ENCODE measurements around the gene IPO13.

IPO13 gene

GRCh38 chr1:44015206-44015605 lies 68.5 kb downstream of the IPO13 start:
- DNase-seq (ENCODE audit: extremely low spot score) = no peak
- CTCF ChIA-PET = interaction anchor here (0.6 to 2.9 kb wide), 7 partner anchors 9 to 42 kb away, joined by 3 to 19 read pairs (median 7); partner anchors contain the start of gene SLC6A9
- POLR2A ChIA-PET = no interaction called here
- TF ChIP-seq, protein P1, sequence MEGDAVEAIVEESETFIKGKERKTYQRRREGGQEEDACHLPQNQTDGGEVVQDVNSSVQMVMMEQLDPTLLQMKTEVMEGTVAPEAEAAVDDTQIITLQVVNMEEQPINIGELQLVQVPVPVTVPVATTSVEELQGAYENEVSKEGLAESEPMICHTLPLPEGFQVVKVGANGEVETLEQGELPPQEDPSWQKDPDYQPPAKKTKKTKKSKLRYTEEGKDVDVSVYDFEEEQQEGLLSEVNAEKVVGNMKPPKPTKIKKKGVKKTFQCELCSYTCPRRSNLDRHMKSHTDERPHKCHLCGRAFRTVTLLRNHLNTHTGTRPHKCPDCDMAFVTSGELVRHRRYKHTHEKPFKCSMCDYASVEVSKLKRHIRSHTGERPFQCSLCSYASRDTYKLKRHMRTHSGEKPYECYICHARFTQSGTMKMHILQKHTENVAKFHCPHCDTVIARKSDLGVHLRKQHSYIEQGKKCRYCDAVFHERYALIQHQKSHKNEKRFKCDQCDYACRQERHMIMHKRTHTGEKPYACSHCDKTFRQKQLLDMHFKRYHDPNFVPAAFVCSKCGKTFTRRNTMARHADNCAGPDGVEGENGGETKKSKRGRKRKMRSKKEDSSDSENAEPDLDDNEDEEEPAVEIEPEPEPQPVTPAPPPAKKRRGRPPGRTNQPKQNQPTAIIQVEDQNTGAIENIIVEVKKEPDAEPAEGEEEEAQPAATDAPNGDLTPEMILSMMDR (IDR thresholded peaks at IDR 0.05; ENCODE audit: control extremely low read depth, extremely low read depth, low read depth, missing control alignments) = no peak

DNA sequence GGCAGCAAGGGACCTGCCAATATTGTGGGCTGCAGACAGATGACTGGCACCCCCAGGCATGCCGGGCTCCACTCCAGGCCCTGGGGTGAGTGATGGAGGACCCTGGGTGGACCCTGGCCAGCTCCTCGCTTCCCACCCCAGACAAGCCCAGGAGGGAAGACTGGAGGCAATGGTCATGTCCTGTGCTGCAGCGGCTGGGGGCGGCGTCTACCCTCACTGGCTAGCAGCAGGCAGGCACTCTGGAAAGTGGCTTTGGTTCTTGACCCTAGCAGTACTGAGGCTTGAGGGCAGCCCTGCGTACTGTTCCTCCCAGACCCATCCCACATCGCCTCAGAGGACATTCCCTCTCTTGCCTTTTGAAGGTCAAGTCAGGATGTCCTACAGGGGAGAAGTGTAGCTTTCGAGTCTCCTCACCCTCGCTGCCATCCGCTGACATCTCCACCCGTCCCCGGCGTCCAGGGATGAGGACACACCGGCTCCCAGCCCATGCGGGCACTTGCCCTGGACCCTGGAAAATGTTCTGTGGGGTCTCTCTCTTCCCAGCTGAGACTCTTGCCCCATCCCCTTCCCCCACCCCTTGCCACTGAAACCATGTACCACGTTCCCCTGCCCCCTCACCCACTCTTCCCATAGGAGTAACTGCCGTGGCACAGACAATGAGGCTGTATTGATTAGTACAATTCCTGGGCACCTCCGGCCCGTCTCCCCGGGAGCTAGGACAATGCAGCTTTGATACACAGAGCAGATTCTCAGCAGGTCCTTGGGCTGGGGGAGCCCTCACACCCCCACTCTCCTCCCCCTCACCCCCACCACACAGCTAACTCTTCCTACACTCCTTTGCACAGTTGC lies 69.5 kb downstream of the IPO13 start:
- ChIA-PET CTCF (interaction anchor here (0.8 to 2.4 kb wide), 5 partner anchors 10 to 41 kb away, joined by 3 to 9 read pairs (median 3); no protein-coding TSS in a partner anchor), POLR2A (interaction anchor here (1.1 kb wide), 1 partner anchor 576 kb away, joined by 3 read pairs; no protein-coding TSS in a partner anchor)
- DNase-seq (ENCODE audit: extremely low spot score) = no peak
- TF ChIP-seq, protein P1 (IDR thresholded peaks at IDR 0.05; ENCODE audit: control extremely low read depth, extremely low read depth, low read depth, missing control alignments) = no peak

DNA sequence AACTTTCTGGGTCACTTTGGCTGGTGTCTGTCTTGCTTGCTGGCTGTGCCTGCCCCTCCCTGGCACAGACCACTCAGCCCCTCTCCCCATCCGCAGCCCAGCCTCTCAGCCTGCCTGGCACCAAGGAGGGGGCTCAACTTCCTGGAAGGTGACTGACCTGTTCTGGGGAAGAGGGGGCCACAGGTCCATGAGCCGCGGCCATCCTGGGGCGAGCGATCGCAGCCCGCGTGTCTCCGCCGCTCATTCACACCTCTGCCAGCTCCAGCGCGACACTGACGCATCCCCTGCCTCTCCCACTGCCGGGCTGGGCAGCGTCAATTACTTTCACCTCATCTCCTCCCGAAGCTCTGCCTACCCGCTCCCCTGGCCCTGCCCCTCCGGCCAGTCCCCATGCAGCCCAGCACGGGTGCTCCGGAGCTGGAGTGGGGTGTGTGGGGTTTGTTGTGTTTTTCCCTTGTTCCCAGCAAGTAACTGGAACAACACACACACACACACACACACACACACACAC lies 70.2 kb downstream of the IPO13 start:
- ChIA-PET CTCF (interaction anchor here (0.8 to 6.6 kb wide), 4 partner anchors 11 to 20 kb away, joined by 3 to 42 read pairs (median 4); no protein-coding TSS in a partner anchor), POLR2A (interaction anchor here (1.1 kb wide), 1 partner anchor 575 kb away, joined by 3 read pairs; no protein-coding TSS in a partner anchor)
- TF ChIP-seq, protein P1 (IDR thresholded peaks at IDR 0.05; ENCODE audit: control extremely low read depth, extremely low read depth, low read depth, missing control alignments) = no peak

More for the DNA sequence above, 70.2 kb downstream of the IPO13 start:
- DNase-seq (ENCODE audit: extremely low spot score) = no peak
